Lower leg skin (tissue), 3 donors: ENCODE data around the gene KREMEN1.

Source experiments
- CTCF ChIP-seq, 3 donors: fragments of 450-650 bp; IDR thresholded peaks; one replicate each; pipeline ENCODE4 v1.5.1; 2016; ENCODE audit warnings: antibody characterized with exemption in 3 of 3, mild to moderate bottlenecking in 3 of 3, moderate library complexity in 2 of 3
- POLR2A ChIP-seq, 2 donors: fragments of 450-650 bp; IDR thresholded peaks; one replicate each; pipeline ENCODE4 v1.6.1; 2016 to 2017; ENCODE audit warnings: antibody characterized with exemption in 2 of 2, mild to moderate bottlenecking in 1 of 2, moderate library complexity in 1 of 2

GRCh38 chr22:29050457-29050856 lies 22.4 kb upstream of the KREMEN1 start:
- TF ChIP-seq POLR2A (IDR thresholded peaks at IDR 0.05) = no peak
- TF ChIP-seq CTCF (IDR thresholded peaks at IDR 0.05) = no peak
